ENCODE data around the gene GLCCI1.
A peak's percentile ranks its signal among the peaks of the same experiment; 100 is the strongest.

The GLCCI1 gene

GRCh38 chr7:7923818-7924217 lies 44.8 kb upstream of the GLCCI1 start:
- Histone ChIP-seq H3K9ac (ENCODE audit: low read depth, low read length, poor library complexity, severe bottlenecking) (peak overlapping the region; percentile 41), H3F3A (ENCODE audit: low read depth) (no peaks in the 10 kb centered on the region), H3K4me1 (ENCODE audit: insufficient read depth, low read length, poor library complexity, severe bottlenecking) (peaks cover 18% of the 10 kb centered on the region), H3K9me3 (ENCODE audit: insufficient read depth, low read depth, low read length) (no peaks in the 10 kb centered on the region), H3K4me3 (ENCODE audit: low read length, poor library complexity, severe bottlenecking) (peak overlapping the region; percentile 54), H3K27me3 (ENCODE audit: insufficient read depth, low read length, poor library complexity, severe bottlenecking) (no peaks in the 10 kb centered on the region), H3K79me2 (ENCODE audit: insufficient read depth, low read length) (no peaks in the 10 kb centered on the region), H3K4me2 (ENCODE audit: low read depth, low read length, poor library complexity, severe bottlenecking) (peak overlapping the region; percentile 73), H3K36me3 (ENCODE audit: insufficient read depth, low read length) (no peaks in the 10 kb centered on the region), H3K9me2 (replicated peaks; ENCODE audit: low read depth, low read length) (no peaks in the 10 kb centered on the region), H4K20me1 (ENCODE audit: insufficient read depth, low read length, poor library complexity, severe bottlenecking) (no peaks in the 10 kb centered on the region), H2AFZ (ENCODE audit: low read length) (peak overlapping the region; percentile 84)
- no peak for TF ChIP-seq CTCF (conservative IDR thresholded peaks at IDR 0.05; ENCODE audit: low read length)
- no peak for TF ChIP-seq EZH2phosphoT487 (IDR thresholded peaks at IDR 0.05; ENCODE audit: borderline replicate concordance)

- Histone ChIP-seq H2AFZ (ENCODE audit: low read length) (peak overlapping the region; percentile 84), H3K4me2 (ENCODE audit: low read depth, low read length, poor library complexity, severe bottlenecking) (peak overlapping the region; percentile 73)
These were observed 44.3 kb upstream of the GLCCI1 start for GRCh38 chr7:7924303-7924702.

GRCh38 chr7:7931626-7932025 lies 37.0 kb upstream of the GLCCI1 start:
- Histone ChIP-seq H3K36me3 (ENCODE audit: insufficient read depth, low read length) (no peaks in the 10 kb centered on the region), H2AFZ (ENCODE audit: low read length) (no peak overlapping the region), H3F3A (ENCODE audit: low read depth) (no peaks in the 10 kb centered on the region), H3K4me2 (ENCODE audit: low read depth, low read length, poor library complexity, severe bottlenecking) (no peak overlapping the region), H3K4me1 (ENCODE audit: insufficient read depth, low read length, poor library complexity, severe bottlenecking) (no peaks in the 10 kb centered on the region), H3K9me2 (replicated peaks; ENCODE audit: low read depth, low read length) (no peaks in the 10 kb centered on the region), H3K9ac (ENCODE audit: low read depth, low read length, poor library complexity, severe bottlenecking) (no peak overlapping the region), H3K79me2 (ENCODE audit: insufficient read depth, low read length) (no peaks in the 10 kb centered on the region), H3K4me3 (ENCODE audit: low read length, poor library complexity, severe bottlenecking) (no peak overlapping the region), H3K9me3 (ENCODE audit: insufficient read depth, low read depth, low read length) (no peaks in the 10 kb centered on the region), H3K27me3 (ENCODE audit: insufficient read depth, low read length, poor library complexity, severe bottlenecking) (no peaks in the 10 kb centered on the region), H4K20me1 (ENCODE audit: insufficient read depth, low read length, poor library complexity, severe bottlenecking) (no peaks in the 10 kb centered on the region)
- TF ChIP-seq CTCF (conservative IDR thresholded peaks at IDR 0.05; ENCODE audit: low read length) (no peak), EZH2phosphoT487 (IDR thresholded peaks at IDR 0.05; ENCODE audit: borderline replicate concordance) (no peak)

More at GRCh38 chr7:7924303-7924702, 44.3 kb upstream of the GLCCI1 start:
- TF ChIP-seq CTCF (conservative IDR thresholded peaks at IDR 0.05; ENCODE audit: low read length), result no peak
- no peak for TF ChIP-seq EZH2phosphoT487 (IDR thresholded peaks at IDR 0.05; ENCODE audit: borderline replicate concordance)
- Histone ChIP-seq H3K27me3 (ENCODE audit: insufficient read depth, low read length, poor library complexity, severe bottlenecking) (no peaks in the 10 kb centered on the region), H3K4me3 (ENCODE audit: low read length, poor library complexity, severe bottlenecking) (peak overlapping the region; percentile 54), H3K9ac (ENCODE audit: low read depth, low read length, poor library complexity, severe bottlenecking) (peak overlapping the region; percentile 41), H3K4me1 (ENCODE audit: insufficient read depth, low read length, poor library complexity, severe bottlenecking) (peaks cover 18% of the 10 kb centered on the region), H4K20me1 (ENCODE audit: insufficient read depth, low read length, poor library complexity, severe bottlenecking) (no peaks in the 10 kb centered on the region), H3K79me2 (ENCODE audit: insufficient read depth, low read length) (no peaks in the 10 kb centered on the region), H3F3A (ENCODE audit: low read depth) (no peaks in the 10 kb centered on the region), H3K9me3 (ENCODE audit: insufficient read depth, low read depth, low read length) (no peaks in the 10 kb centered on the region), H3K36me3 (ENCODE audit: insufficient read depth, low read length) (no peaks in the 10 kb centered on the region), H3K9me2 (replicated peaks; ENCODE audit: low read depth, low read length) (no peaks in the 10 kb centered on the region)
